Measurements from ENCODE around the gene FUT8. TPM values are rescaled to one million over a fixed set of nuclear protein-coding genes. Genes with fewer than 3 reads are reported as not detected.
A peak's percentile ranks its signal among the peaks of the same experiment; 100 is the strongest.

Gene FUT8
- total RNA-seq, 5 donors from 2014 or later (not counting 1 experiment from before 2014, with no cell fraction given) = 37.6 to 51.7 (median 43.9) TPM

DNA sequence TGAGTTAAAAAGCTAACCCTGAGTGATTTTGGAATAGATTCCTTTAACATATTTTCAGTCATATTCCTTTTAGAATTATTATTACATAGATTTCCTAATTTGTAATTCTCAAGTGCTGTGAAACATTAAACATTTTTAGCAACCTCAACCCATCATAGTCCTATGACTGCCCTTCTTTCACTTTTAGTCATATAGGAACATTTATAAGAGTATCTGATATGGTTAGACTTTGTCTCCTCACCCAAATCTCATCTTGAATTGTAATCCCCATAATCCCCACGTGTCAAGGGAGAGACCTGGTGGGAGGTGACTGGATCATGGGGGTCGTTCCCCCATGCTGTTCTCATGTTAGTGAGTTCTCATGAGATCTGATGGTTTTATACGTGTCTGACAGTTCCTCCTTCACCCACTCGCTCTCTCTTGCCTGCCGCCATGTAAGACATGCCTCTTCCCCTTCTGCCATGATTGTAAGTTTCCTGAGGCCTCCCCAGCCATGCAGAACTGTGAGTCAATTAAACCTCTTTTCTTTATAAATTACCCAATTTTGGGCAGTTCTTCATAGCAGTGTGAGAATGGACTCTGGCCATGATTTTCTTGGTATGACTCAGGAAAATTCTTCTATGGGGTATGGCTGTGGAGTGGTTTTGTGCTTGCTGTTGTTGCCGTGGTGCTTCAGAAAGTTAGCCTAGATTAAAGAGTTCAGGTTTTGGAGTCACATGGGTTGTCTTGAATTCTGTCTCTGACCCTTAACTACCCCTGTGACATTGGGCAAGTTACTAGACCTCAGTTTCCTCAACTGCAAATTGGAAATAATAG is 83.9 kb downstream of the FUT8 start:
- H3K27ac ChIP-seq (ENCODE audit: low read length) = no peak overlapping the region
- CTCF ChIA-PET = no interaction called here
- 40% methylated on average over 1 of the region's 6 CpGs for WGBS (ENCODE audit: insufficient coverage)

DNA sequence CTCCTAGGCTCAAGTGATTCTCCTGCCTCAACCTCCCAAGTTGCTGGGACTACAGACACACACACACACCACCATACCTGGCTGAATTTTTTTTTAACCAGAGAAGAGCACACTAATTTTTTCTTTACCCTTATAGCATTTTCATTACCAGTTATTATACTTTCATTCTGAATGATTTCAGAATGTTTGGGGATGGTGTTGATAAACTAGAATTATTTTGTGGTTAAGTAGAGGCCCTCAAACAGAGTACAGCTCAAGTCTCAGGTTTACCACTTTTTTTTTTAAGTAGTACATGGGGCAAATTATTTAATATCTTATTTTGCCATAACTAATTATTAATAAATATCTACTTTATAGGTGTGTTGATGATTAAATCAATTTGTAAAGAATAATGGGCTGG is 86.6 kb downstream of the FUT8 start:
- ChIA-PET POLR2A (interaction anchor here in 1 of 2 donors (0.5 kb wide), 1 partner anchor 19 kb away, joined by 13 read pairs; no protein-coding TSS in a partner anchor), CTCF (no interaction called here)
- H3K4me3 Mint-ChIP-seq = no peak overlapping the region
- Histone ChIP-seq H3K36me3 (ENCODE audit: control insufficient read depth in 2 of 2, extremely low read depth in 1 of 2, insufficient read depth in 1 of 2, low read length in 1 of 2) (no peaks in the 10 kb centered on the region), H3K27ac (ENCODE audit: low read length) (no peak overlapping the region), H3K27me3 (replicated peaks in 1 of 2; ENCODE audit: control insufficient read depth in 2 of 2, extremely low read depth in 1 of 2, insufficient read depth in 2 of 2, low read length in 1 of 2) (no peaks in the 10 kb centered on the region), H3K4me1 (ENCODE audit: control insufficient read depth in 1 of 2, extremely low read depth in 1 of 2, insufficient read depth in 2 of 2, low read length in 2 of 2) (no peaks in the 10 kb centered on the region), H3K9me3 (no peaks in the 10 kb centered on the region), H3K4me3 (ENCODE audit: control insufficient read depth in 1 of 2, extremely low read depth in 1 of 2, low read length in 1 of 2) (no peak overlapping the region)
- H3K36me3 Mint-ChIP-seq = peaks cover 20% of the 10 kb centered on the region
- H3K9me3 Mint-ChIP-seq = peaks cover 5 to 13% (median 6%) of the 10 kb centered on the region in 3 donors
- no peak for DNase-seq
- H3K27me3 Mint-ChIP-seq = no peaks in the 10 kb centered on the region
- H3K4me1 Mint-ChIP-seq = peaks cover 45 to 49% (median 47%) of the 10 kb centered on the region in 3 donors
- ATAC-seq (replicated peaks in 1 of 4) = no peak
- no peak overlapping the region for H3K27ac Mint-ChIP-seq

More for the DNA sequence above, 83.9 kb downstream of the FUT8 start:
- H3K27ac Mint-ChIP-seq = no peak overlapping the region
- POLR2A ChIA-PET = interaction anchor here (0.7 to 0.9 kb wide), 2 partner anchors 25 to 457 kb away, joined by 3 read pairs; no protein-coding TSS in a partner anchor
- H3K4me3 Mint-ChIP-seq = no peak overlapping the region
- H3K27me3 Mint-ChIP-seq = no peaks in the 10 kb centered on the region
- H3K36me3 Mint-ChIP-seq = peaks cover 29% of the 10 kb centered on the region
- no peaks in the 10 kb centered on the region for H3K4me1 ChIP-seq (ENCODE audit: control insufficient read depth in 1 of 2, extremely low read depth in 1 of 2, insufficient read depth in 2 of 2, low read length in 2 of 2)
- no peak for DNase-seq
- no peak overlapping the region for H3K4me3 ChIP-seq (ENCODE audit: control insufficient read depth in 1 of 2, extremely low read depth in 1 of 2, low read length in 1 of 2)
- H3K4me1 Mint-ChIP-seq = peaks cover 43 to 45% (median 44%) of the 10 kb centered on the region in 3 donors
- no peak for ATAC-seq (replicated peaks in 1 of 4)
- no peaks in the 10 kb centered on the region for H3K9me3 ChIP-seq
- no peaks in the 10 kb centered on the region for H3K36me3 ChIP-seq (ENCODE audit: control insufficient read depth in 2 of 2, extremely low read depth in 1 of 2, insufficient read depth in 1 of 2, low read length in 1 of 2)
- H3K27me3 ChIP-seq (replicated peaks in 1 of 2; ENCODE audit: control insufficient read depth in 2 of 2, extremely low read depth in 1 of 2, insufficient read depth in 2 of 2, low read length in 1 of 2) = no peaks in the 10 kb centered on the region
- H3K9me3 Mint-ChIP-seq = peaks cover 5 to 13% (median 6%) of the 10 kb centered on the region in 3 donors

DNA sequence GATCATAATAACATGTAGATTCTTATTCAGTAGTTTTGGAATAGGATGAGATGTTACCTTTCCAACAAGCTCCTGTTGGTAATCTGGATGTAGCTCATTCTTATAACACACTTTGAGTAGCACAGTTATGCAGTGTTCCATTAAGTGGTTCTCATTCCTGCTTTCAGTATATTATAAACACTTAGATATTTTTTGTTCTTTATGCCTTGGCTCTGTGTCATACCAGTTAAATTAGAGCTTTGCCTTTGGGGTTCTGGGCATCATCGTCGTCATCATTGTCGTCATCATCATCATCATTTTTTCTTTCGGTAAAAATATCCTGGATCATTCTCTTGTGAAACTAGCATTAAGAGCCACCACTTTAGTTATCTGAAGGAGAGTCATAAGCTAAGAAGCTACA is 87.5 kb downstream of the FUT8 start:
- WGBS (ENCODE audit: insufficient coverage) = 95% methylated on average over 3 of the region's 4 CpGs

DNA sequence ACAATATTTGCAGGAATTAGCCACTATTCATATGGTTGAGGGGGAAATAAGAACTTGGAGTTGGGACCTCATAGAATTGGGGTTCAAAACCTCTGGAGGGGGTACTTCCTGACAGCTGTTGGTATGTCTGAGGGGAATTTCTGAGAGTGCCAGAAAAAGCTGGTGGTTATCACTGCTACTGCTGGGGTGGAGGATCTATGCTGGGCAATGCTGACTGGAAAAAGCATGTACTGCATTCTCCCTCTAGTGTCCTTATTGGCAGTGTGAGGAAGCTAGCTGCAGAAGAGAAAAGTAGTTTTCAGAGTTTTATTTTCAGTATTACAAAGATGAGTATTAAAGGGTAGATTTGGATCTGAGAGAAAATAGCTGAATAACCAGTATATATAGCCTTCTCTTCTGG is 88.8 kb downstream of the FUT8 start:
- Mint-ChIP-seq H3K27me3 (no peaks in the 10 kb centered on the region), H3K27ac (peak overlapping the region; percentile 23 to 45), H3K9me3 (peaks cover 2 to 5% (median 3%) of the 10 kb centered on the region in 3 donors)

More for the DNA sequence above, 87.5 kb downstream of the FUT8 start:
- no peaks in the 10 kb centered on the region for H3K9me3 ChIP-seq
- peaks cover 5 to 13% (median 6%) of the 10 kb centered on the region in 3 donors for H3K9me3 Mint-ChIP-seq
- no peak for ATAC-seq (replicated peaks in 1 of 4)
- peaks cover 20% of the 10 kb centered on the region for H3K36me3 Mint-ChIP-seq
- no peak overlapping the region for H3K4me3 ChIP-seq (ENCODE audit: control insufficient read depth in 1 of 2, extremely low read depth in 1 of 2, low read length in 1 of 2)
- ChIA-PET POLR2A (no interaction called here), CTCF (interaction anchor here (0.6 kb wide), 2 partner anchors 53 to 85 kb away, joined by 3 to 4 read pairs; no protein-coding TSS in a partner anchor)
- peaks cover 45 to 49% (median 49%) of the 10 kb centered on the region in 3 donors for H3K4me1 Mint-ChIP-seq
- H3K4me3 Mint-ChIP-seq = no peak overlapping the region
- no peak overlapping the region for H3K27ac Mint-ChIP-seq
- H3K27me3 ChIP-seq (replicated peaks in 1 of 2; ENCODE audit: control insufficient read depth in 2 of 2, extremely low read depth in 1 of 2, insufficient read depth in 2 of 2, low read length in 1 of 2) = no peaks in the 10 kb centered on the region
- H3K27me3 Mint-ChIP-seq = no peaks in the 10 kb centered on the region
- H3K4me1 ChIP-seq (ENCODE audit: control insufficient read depth in 1 of 2, extremely low read depth in 1 of 2, insufficient read depth in 2 of 2, low read length in 2 of 2) = no peaks in the 10 kb centered on the region
- no peaks in the 10 kb centered on the region for H3K36me3 ChIP-seq (ENCODE audit: control insufficient read depth in 2 of 2, extremely low read depth in 1 of 2, insufficient read depth in 1 of 2, low read length in 1 of 2)
- H3K27ac ChIP-seq (ENCODE audit: low read length) = no peak overlapping the region
- no peak for DNase-seq

DNA sequence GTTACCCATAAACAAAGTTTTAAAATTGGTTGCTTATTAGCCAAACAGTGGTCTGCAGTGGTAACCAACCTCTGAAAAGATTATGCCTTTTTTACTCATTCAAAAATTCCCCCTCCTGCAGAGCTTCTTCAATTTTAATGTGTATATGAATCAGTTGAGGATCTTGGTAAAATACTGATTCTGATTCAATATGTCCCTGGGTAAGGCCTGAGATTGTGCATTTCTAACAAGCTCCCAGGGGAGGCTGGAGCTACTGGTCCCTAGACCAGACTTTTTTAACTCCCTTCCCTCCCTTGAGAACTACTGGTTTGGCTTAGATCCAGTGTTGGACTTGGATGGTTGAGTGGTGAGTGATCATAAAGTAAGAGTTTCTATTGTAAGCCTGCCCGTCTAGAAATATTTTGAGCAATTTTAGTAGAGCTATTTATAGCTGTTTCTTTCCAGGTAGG is 90.2 kb downstream of the FUT8 start:
- H3K4me3 ChIP-seq (ENCODE audit: control insufficient read depth in 1 of 2, extremely low read depth in 1 of 2, low read length in 1 of 2) = no peak overlapping the region
- peaks cover 3 to 7% (median 6%) of the 10 kb centered on the region in 3 donors for H3K9me3 Mint-ChIP-seq
- H3K27me3 Mint-ChIP-seq = no peaks in the 10 kb centered on the region
- ChIA-PET POLR2A (interaction anchor here in 1 of 2 donors (0.6 kb wide), 1 partner anchor 15 kb away, joined by 4 read pairs; no protein-coding TSS in a partner anchor), CTCF (no interaction called here)
- no peaks in the 10 kb centered on the region for H3K36me3 ChIP-seq (ENCODE audit: control insufficient read depth in 2 of 2, extremely low read depth in 1 of 2, insufficient read depth in 1 of 2, low read length in 1 of 2)
- H3K36me3 Mint-ChIP-seq = peaks cover 24% of the 10 kb centered on the region
- no peak overlapping the region for H3K27ac Mint-ChIP-seq
- H3K4me1 ChIP-seq (ENCODE audit: control insufficient read depth in 1 of 2, extremely low read depth in 1 of 2, insufficient read depth in 2 of 2, low read length in 2 of 2) = no peaks in the 10 kb centered on the region
- DNase-seq (no peak), ATAC-seq (replicated peaks in 1 of 4) (no peak)
- WGBS (ENCODE audit: insufficient coverage) = no CpG with 5 or more reads among the region's 1 CpG
- H3K9me3 ChIP-seq = no peaks in the 10 kb centered on the region
- no peak overlapping the region for H3K27ac ChIP-seq (ENCODE audit: low read length)
- no peaks in the 10 kb centered on the region for H3K27me3 ChIP-seq (replicated peaks in 1 of 2; ENCODE audit: control insufficient read depth in 2 of 2, extremely low read depth in 1 of 2, insufficient read depth in 2 of 2, low read length in 1 of 2)
- H3K4me1 Mint-ChIP-seq = peaks cover 37 to 46% (median 42%) of the 10 kb centered on the region in 3 donors
- no peak overlapping the region for H3K4me3 Mint-ChIP-seq

More for the DNA sequence above, 88.8 kb downstream of the FUT8 start:
- DNase-seq (no peak), ATAC-seq (replicated peaks in 1 of 4) (no peak)
- Histone ChIP-seq H3K9me3 (no peaks in the 10 kb centered on the region), H3K27me3 (replicated peaks in 1 of 2; ENCODE audit: control insufficient read depth in 2 of 2, extremely low read depth in 1 of 2, insufficient read depth in 2 of 2, low read length in 1 of 2) (no peaks in the 10 kb centered on the region), H3K4me1 (ENCODE audit: control insufficient read depth in 1 of 2, extremely low read depth in 1 of 2, insufficient read depth in 2 of 2, low read length in 2 of 2) (no peaks in the 10 kb centered on the region), H3K4me3 (ENCODE audit: control insufficient read depth in 1 of 2, extremely low read depth in 1 of 2, low read length in 1 of 2) (no peak overlapping the region), H3K27ac (ENCODE audit: low read length) (no peak overlapping the region), H3K36me3 (ENCODE audit: control insufficient read depth in 2 of 2, extremely low read depth in 1 of 2, insufficient read depth in 1 of 2, low read length in 1 of 2) (no peaks in the 10 kb centered on the region)
- Mint-ChIP-seq H3K4me3 (no peak overlapping the region), H3K36me3 (peaks cover 18% of the 10 kb centered on the region), H3K4me1 (peaks cover 46 to 48% (median 47%) of the 10 kb centered on the region in 3 donors)
- ChIA-PET POLR2A (no interaction called here), CTCF (interaction anchor here in 1 of 2 donors (0.8 kb wide), 1 partner anchor 565 kb away, joined by 3 read pairs; no protein-coding TSS in a partner anchor)

DNA sequence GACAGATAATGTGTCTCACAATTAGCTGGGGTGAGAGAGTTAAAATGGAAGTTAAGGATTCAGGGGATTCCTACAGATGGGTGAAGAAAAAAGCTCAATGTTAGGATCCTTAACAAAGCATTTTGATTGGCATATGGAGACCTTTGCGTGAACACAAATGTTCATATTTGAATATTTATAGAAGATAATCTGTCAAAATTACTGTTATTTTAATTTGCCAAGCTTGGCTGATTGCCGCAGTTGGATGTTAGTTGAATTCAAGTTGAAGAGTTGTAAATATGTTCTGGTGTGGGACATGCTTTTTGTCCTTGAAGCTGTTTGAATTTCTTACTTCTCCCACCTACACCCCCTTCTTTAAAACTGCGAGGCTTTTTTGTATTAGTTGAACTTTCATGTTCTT is 91.2 kb downstream of the FUT8 start:
- Mint-ChIP-seq H3K9me3 (peaks cover 4 to 10% (median 7%) of the 10 kb centered on the region in 3 donors), H3K4me1 (peaks cover 30 to 37% (median 34%) of the 10 kb centered on the region in 3 donors), H3K27ac (no peak overlapping the region), H3K27me3 (no peaks in the 10 kb centered on the region), H3K4me3 (no peak overlapping the region), H3K36me3 (peaks cover 23% of the 10 kb centered on the region)
- Histone ChIP-seq H3K4me1 (ENCODE audit: control insufficient read depth in 1 of 2, extremely low read depth in 1 of 2, insufficient read depth in 2 of 2, low read length in 2 of 2) (no peaks in the 10 kb centered on the region), H3K36me3 (ENCODE audit: control insufficient read depth in 2 of 2, extremely low read depth in 1 of 2, insufficient read depth in 1 of 2, low read length in 1 of 2) (no peaks in the 10 kb centered on the region), H3K27me3 (replicated peaks in 1 of 2; ENCODE audit: control insufficient read depth in 2 of 2, extremely low read depth in 1 of 2, insufficient read depth in 2 of 2, low read length in 1 of 2) (no peaks in the 10 kb centered on the region), H3K9me3 (no peaks in the 10 kb centered on the region), H3K4me3 (ENCODE audit: control insufficient read depth in 1 of 2, extremely low read depth in 1 of 2, low read length in 1 of 2) (no peak overlapping the region), H3K27ac (ENCODE audit: low read length) (no peak overlapping the region)
- ATAC-seq (replicated peaks in 1 of 4) (no peak), DNase-seq (no peak)
- ChIA-PET POLR2A (interaction anchor here in 1 of 2 donors (0.5 to 0.6 kb wide), 2 partner anchors 11 to 53 kb away, joined by 3 read pairs; no protein-coding TSS in a partner anchor), CTCF (no interaction called here)
- no CpG with 5 or more reads among the region's 3 CpGs for WGBS (ENCODE audit: insufficient coverage)

Data from T-cell (primary cell).